ENCODE results near the gene CPM.

The CPM gene

GRCh38 chr12:68878283-68878682 is 54.7 kb downstream of the CPM start:
- DNase-seq (ENCODE audit: low read depth): no peak

- DNase-seq (ENCODE audit: low read depth): no peak
Observed at GRCh38 chr12:68877583-68877982, 55.4 kb downstream of the CPM start.

- no peak for DNase-seq (ENCODE audit: low read depth)
Observed at GRCh38 chr12:68876461-68876860, 56.5 kb downstream of the CPM start.

- no peak for DNase-seq (ENCODE audit: low read depth)
Observed at GRCh38 chr12:68873316-68873715, 59.7 kb downstream of the CPM start.

- peak; percentile 56 for DNase-seq (ENCODE audit: low read depth)
Observed at GRCh38 chr12:68871921-68872320, 61.0 kb downstream of the CPM start.

GRCh38 chr12:68871396-68871795 is 61.6 kb downstream of the CPM start:
- DNase-seq (ENCODE audit: low read depth): no peak

- DNase-seq (ENCODE audit: low read depth): no peak
Observed at GRCh38 chr12:68870443-68870842, 62.5 kb downstream of the CPM start.

GRCh38 chr12:68870011-68870410 is 63.0 kb downstream of the CPM start:
- DNase-seq (ENCODE audit: low read depth): no peak

GRCh38 chr12:68868043-68868790 is 64.8 kb downstream of the CPM start:
- DNase-seq (ENCODE audit: low read depth): no peak

- no peak for DNase-seq (ENCODE audit: low read depth)
Observed at GRCh38 chr12:68867606-68868005, 65.4 kb downstream of the CPM start.

- peak; percentile 37 for DNase-seq (ENCODE audit: low read depth)
Observed at GRCh38 chr12:68866950-68867349, 66.0 kb downstream of the CPM start.

- no peak for DNase-seq (ENCODE audit: low read depth)
Observed at GRCh38 chr12:68865399-68866164, 67.4 kb downstream of the CPM start.

- no peak for DNase-seq (ENCODE audit: low read depth)
Observed at GRCh38 chr12:68864604-68865003, 68.4 kb downstream of the CPM start.

- DNase-seq (ENCODE audit: low read depth): peak; percentile 78
Observed at GRCh38 chr12:68863886-68864454, 69.0 kb downstream of the CPM start.

- DNase-seq (ENCODE audit: low read depth): no peak
Observed at GRCh38 chr12:68863109-68863770, 69.7 kb downstream of the CPM start.

GRCh38 chr12:68861890-68862289 is 71.1 kb downstream of the CPM start:
- DNase-seq (ENCODE audit: low read depth): no peak

- DNase-seq (ENCODE audit: low read depth): no peak
Observed at GRCh38 chr12:68856510-68856909, 76.5 kb downstream of the CPM start.

- no peak for DNase-seq (ENCODE audit: low read depth)
Observed at GRCh38 chr12:68855771-68856170, 77.2 kb downstream of the CPM start.

GRCh38 chr12:68855111-68855510 is 77.9 kb downstream of the CPM start:
- no peak for DNase-seq (ENCODE audit: low read depth)

- DNase-seq (ENCODE audit: low read depth): no peak
Observed at GRCh38 chr12:68854554-68854953, 78.4 kb downstream of the CPM start.

- no peak for DNase-seq (ENCODE audit: low read depth)
Observed at GRCh38 chr12:68854078-68854468, 78.9 kb downstream of the CPM start.

- no peak for DNase-seq (ENCODE audit: low read depth)
Observed at GRCh38 chr12:68853396-68854077, 79.4 kb downstream of the CPM start.

Measured in ELR (cell line).